Endodermal cell (in vitro differentiated cells): ENCODE measurements around the gene ARHGAP25. TPM values are rescaled to one million over a fixed set of nuclear protein-coding genes. Genes with fewer than 3 reads are reported as not detected.

ENCODE experiments used
- DNase-seq: peaks from one replicate; pipeline ENCODE4 v3.0.0-alpha.2; 2017
- H3K27ac ChIP-seq: 2 replicates; pipeline ENCODE4 v1.5.1; 2013; ENCODE audit warnings: mild to moderate bottlenecking, low read depth, low read length, moderate library complexity
- H3K27me3 ChIP-seq: 2 replicates; pipeline ENCODE4 v1.6.1; 2013; ENCODE audit warnings: mild to moderate bottlenecking, low read length, moderate library complexity; ENCODE audit not compliant: insufficient read depth, control insufficient read depth, poor library complexity, severe bottlenecking
- H3K36me3 ChIP-seq: 2 replicates; pipeline ENCODE4 v1.7.0; 2013; ENCODE audit warnings: mild to moderate bottlenecking, low read length, moderate library complexity; ENCODE audit not compliant: control insufficient read depth, insufficient read depth
- H3K4me1 ChIP-seq: one replicate; pipeline ENCODE4 v1.7.0; 2013; ENCODE audit warnings: low read length; ENCODE audit not compliant: control insufficient read depth, insufficient read depth
- H3K4me3 ChIP-seq: 2 replicates; pipeline ENCODE4 v1.5.1; 2013; ENCODE audit warnings: mild to moderate bottlenecking, low read length, moderate library complexity
- H3K9ac ChIP-seq: 2 replicates; pipeline ENCODE4 v1.6.1; 2013; ENCODE audit warnings: mild to moderate bottlenecking, low read length, moderate library complexity; ENCODE audit not compliant: poor library complexity, severe bottlenecking; ENCODE audit errors: extremely low read depth
- H3K9me3 ChIP-seq: 2 replicates; pipeline ENCODE4 v1.6.1; 2013; ENCODE audit warnings: mild to moderate bottlenecking, low read length, moderate library complexity; ENCODE audit not compliant: control insufficient read depth
- H3K27ac Mint-ChIP-seq: 2 replicates; pipeline ENCODE4 v1.8.0; 2020; ENCODE audit warnings: mixed read lengths
- H3K27me3 Mint-ChIP-seq: 2 replicates; pipeline ENCODE4 v1.8.0; 2021; ENCODE audit warnings: mild to moderate bottlenecking, mixed read lengths; ENCODE audit not compliant: insufficient read depth
- H3K36me3 Mint-ChIP-seq: 2 replicates; pipeline ENCODE4 v1.8.0; 2020; ENCODE audit warnings: low read depth, mixed read lengths
- H3K4me1 Mint-ChIP-seq: 2 replicates; pipeline ENCODE4 v1.8.0; 2020; ENCODE audit warnings: mixed read lengths
- H3K4me3 Mint-ChIP-seq: 2 replicates; pipeline ENCODE4 v1.8.0; 2020; ENCODE audit warnings: mild to moderate bottlenecking, moderate library complexity, mixed read lengths
- H3K9me3 Mint-ChIP-seq: 2 replicates; pipeline ENCODE4 v1.8.0; 2020; ENCODE audit warnings: mild to moderate bottlenecking, mixed read lengths
- CTCF ChIP-seq: fragments of 200-600 bp; sonication (generic); conservative IDR thresholded peaks from 2 replicates; pipeline ENCODE4 v1.5.0; 2021; ENCODE audit warnings: antibody characterized with exemption, mild to moderate bottlenecking
- WGBS, 2 experiments: methylation state at CpG; one replicate each; pipeline versions ENCODE4 v1.1.5 to v1.1.7; 2013; ENCODE audit warnings: missing lambda C conversion rate in 2 of 2, mixed read lengths in 1 of 2; ENCODE audit not compliant: insufficient coverage in 1 of 2, insufficient read length in 1 of 2; 5-methylcytosine and 5-hydroxymethylcytosine counted together
- total RNA-seq, 2 donors: library from RNA; stranded (reverse); fragmentation: NEBNext Ultra II Directional in 1 of 2; extraction: Animal tissue kit (Norgen Biotek cat#: 25700) in 1 of 2; gene quantifications; 2 replicates in 1 of 2; 3 replicates in 1 of 2; pipeline ENCODE4 v1.2.1, GENCODE V29; 2021

ARHGAP25 gene
- total RNA-seq, 2 donors from 2014 or later: 0.82 to 2.6 TPM

- Mint-ChIP-seq H3K36me3 (no peaks in the 10 kb centered on the region), H3K4me1 (no peaks in the 10 kb centered on the region), H3K9me3 (peaks cover 9% of the 10 kb centered on the region), H3K27me3 (no peaks in the 10 kb centered on the region), H3K4me3 (no peak overlapping the region), H3K27ac (no peak overlapping the region)
- no peak for TF ChIP-seq CTCF
- no peak for DNase-seq
- H3K9ac ChIP-seq: no peak overlapping the region
- H3K27ac ChIP-seq: no peak overlapping the region
- H3K4me1 ChIP-seq: no peaks in the 10 kb centered on the region
- no peak overlapping the region for H3K4me3 ChIP-seq
- H3K27me3 ChIP-seq: no peaks in the 10 kb centered on the region
- peaks cover 6% of the 10 kb centered on the region for H3K9me3 ChIP-seq
- H3K36me3 ChIP-seq: no peaks in the 10 kb centered on the region
- WGBS, 2 experiments: 88 to 98% methylated on average over 6 of the region's 6 CpGs
Measured at GRCh38 chr2:68834737-68835376, 100.2 kb downstream of the ARHGAP25 start.

- no peaks in the 10 kb centered on the region for H3K27me3 Mint-ChIP-seq
- Histone ChIP-seq H3K27me3 (no peaks in the 10 kb centered on the region), H3K9ac (no peak overlapping the region), H3K9me3 (peaks cover 6% of the 10 kb centered on the region), H3K4me3 (no peak overlapping the region), H3K27ac (no peak overlapping the region), H3K36me3 (no peaks in the 10 kb centered on the region), H3K4me1 (no peaks in the 10 kb centered on the region)
- peaks cover 1% of the 10 kb centered on the region for H3K36me3 Mint-ChIP-seq
- H3K4me3 Mint-ChIP-seq: no peak overlapping the region
- no peak for TF ChIP-seq CTCF
- 88 to 100% methylated on average over 1 of the region's 1 CpG for WGBS, 2 experiments
- no peak for DNase-seq
- peaks cover 16% of the 10 kb centered on the region for H3K9me3 Mint-ChIP-seq
- no peak overlapping the region for H3K27ac Mint-ChIP-seq
- H3K4me1 Mint-ChIP-seq: no peaks in the 10 kb centered on the region
Measured at GRCh38 chr2:68835621-68836020, 101.0 kb downstream of the ARHGAP25 start.

GRCh38 chr2:68837164-68837860 is 102.7 kb downstream of the ARHGAP25 start:
- Histone ChIP-seq H3K9ac (no peak overlapping the region), H3K27ac (no peak overlapping the region), H3K27me3 (no peaks in the 10 kb centered on the region), H3K4me3 (no peak overlapping the region), H3K4me1 (no peaks in the 10 kb centered on the region), H3K36me3 (no peaks in the 10 kb centered on the region), H3K9me3 (peaks cover 6% of the 10 kb centered on the region)
- Mint-ChIP-seq H3K4me1 (no peaks in the 10 kb centered on the region), H3K9me3 (peaks cover 18% of the 10 kb centered on the region), H3K27ac (no peak overlapping the region), H3K4me3 (no peak overlapping the region), H3K36me3 (peaks cover 1% of the 10 kb centered on the region), H3K27me3 (no peaks in the 10 kb centered on the region)
- TF ChIP-seq CTCF: peak; percentile 90
- WGBS, 2 experiments: 71 to 73% methylated on average over 10 to 15 of the region's 15 CpGs
- DNase-seq: peak; percentile 92
